Transverse colon (tissue), 4 donors: ENCODE data around the gene TMEM44. TPM values are rescaled to one million over a fixed set of nuclear protein-coding genes. Genes with fewer than 3 reads are reported as not detected.

Experiments used
- DNase-seq: peaks from one replicate; pipeline ENCODE4 v3.0.0-alpha.2; 2019
- H3K27ac ChIP-seq, 4 donors: fragments of 200-600 bp; sonication (generic); 2 replicates each; pipeline ENCODE4 v1.5.1; 2016 to 2018; ENCODE audit warnings: inconsistent platforms in 4 of 4
- H3K27me3 ChIP-seq: fragments of 200-600 bp; sonication (generic); 2 replicates; pipeline ENCODE4 v1.5.1; 2017; ENCODE audit warnings: inconsistent platforms
- H3K36me3 ChIP-seq, 4 donors: fragments of 200-600 bp; sonication (generic); 2 replicates each; pipeline ENCODE4 v1.5.1; 2017 to 2019; ENCODE audit warnings: inconsistent platforms in 4 of 4
- H3K4me1 ChIP-seq, 4 donors: fragments of 200-600 bp; sonication (generic); 2 replicates each; pipeline ENCODE4 v1.5.1; 2017 to 2020; ENCODE audit warnings: inconsistent platforms in 4 of 4
- H3K4me3 ChIP-seq, 4 donors: fragments of 200-600 bp; sonication (generic); 1 replicate in 1 of 4; 2 replicates in 3 of 4; pipeline versions ENCODE4 v1.5.1 to v1.6.1; 2017 to 2019; ENCODE audit warnings: inconsistent platforms in 4 of 4
- H3K9me3 ChIP-seq, 2 donors: fragments of 200-600 bp; sonication (generic); 2 replicates each; pipeline ENCODE4 v1.5.1; 2017 to 2019; ENCODE audit warnings: inconsistent platforms in 2 of 2
- EP300 ChIP-seq: sonication (generic); formaldehyde crosslinking; IDR thresholded peaks from one replicate; pipeline ENCODE4 v1.6.1; 2017; ENCODE audit warnings: antibody characterized with exemption, low read depth
- POLR2A ChIP-seq: fragments of 450-650 bp; IDR thresholded peaks from one replicate; pipeline ENCODE4 v1.6.1; 2016; ENCODE audit warnings: antibody characterized with exemption, mild to moderate bottlenecking, moderate library complexity
- POLR2AphosphoS5 ChIP-seq, 3 donors: sonication (generic); formaldehyde crosslinking; IDR thresholded peaks; one replicate each; pipeline ENCODE4 v1.6.1; 2016; ENCODE audit warnings: antibody characterized with exemption in 3 of 3
- WGBS, 2 donors: methylation state at CpG; one replicate each; pipeline ENCODE4 v1.1.5; 2018; ENCODE audit warnings: low coverage in 1 of 2; 5-methylcytosine and 5-hydroxymethylcytosine counted together
- in situ Hi-C, 4 donors: fragments of 200-750 bp; cut with MboI; loops; one replicate each; pipeline versions ENCODE4 v1.15.0 to v1.15.1; 2017; ENCODE audit warnings: low sequenced_read_pairs in 3 of 4, low pct_ligation_motif_present in 1 of 4, low pct_unique_long_range_greater_than_20kb in 1 of 4
- intact Hi-C: fragments of 100-400 bp; cut with DNase I; formaldehyde crosslinking; loops from one replicate; pipeline ENCODE4 v1.15.1; 2023; ENCODE audit warnings: low total_unique reads
- total RNA-seq, 4 donors: library from RNA; depleted of rRNA; stranded (reverse); fragments of >200 nt; gene quantifications; one replicate each; pipeline ENCODE4 v1.1.0, GENCODE V29; 2016
- TF ChIP-seq, protein P1 (sequence below), 5 experiments: fragments of 200-600 bp in 3 of 5; fragments of 450-650 bp in 2 of 5; sonication (generic) in 3 of 5; IDR thresholded peaks; 1 replicate in 2 of 5; 2 replicates in 3 of 5; pipeline ENCODE4 v1.5.1; 2016 to 2017; ENCODE audit warnings: antibody characterized with exemption in 5 of 5, inconsistent platforms in 3 of 5, mild to moderate bottlenecking in 2 of 5, moderate library complexity in 1 of 5

Gene TMEM44
- total RNA-seq, 4 donors from 2014 or later, result 52.0 to 101 (median 58.8) TPM

DNA sequence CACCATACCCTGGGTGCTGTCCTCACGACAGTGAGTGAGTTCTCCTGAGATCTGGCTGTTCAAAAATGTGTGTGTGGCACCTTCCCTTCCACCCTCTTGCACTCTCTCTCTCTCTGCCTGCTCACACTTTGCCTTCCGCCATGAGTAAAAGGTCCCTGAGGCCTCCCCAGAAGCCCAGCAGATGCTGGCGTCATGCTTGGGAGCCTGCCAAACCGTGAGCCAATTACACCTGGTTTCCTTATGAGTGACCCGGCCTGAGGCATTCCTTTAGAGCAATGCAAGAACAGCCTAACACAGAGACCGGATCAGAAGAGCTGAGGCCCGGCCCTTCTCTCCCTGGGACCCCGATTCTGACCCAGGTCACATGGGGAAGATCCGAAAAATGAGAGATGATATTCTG is 15.4 kb downstream of the TMEM44 start:
- Histone ChIP-seq H3K27me3 (no peaks in the 10 kb centered on the region), H3K36me3 (no peaks in the 10 kb centered on the region), H3K27ac (no peak overlapping the region), H3K4me1 (peaks cover 0 to 11% (median 7%) of the 10 kb centered on the region in 4 donors), H3K4me3 (no peak overlapping the region), H3K9me3 (no peaks in the 10 kb centered on the region)
- 83 to 91% methylated on average over 4 to 9 of the region's 9 CpGs for WGBS, 2 donors
- no peak for DNase-seq
- in situ Hi-C loops (no loop called here), intact Hi-C loops (no loop called here)
- TF ChIP-seq, protein P1, sequence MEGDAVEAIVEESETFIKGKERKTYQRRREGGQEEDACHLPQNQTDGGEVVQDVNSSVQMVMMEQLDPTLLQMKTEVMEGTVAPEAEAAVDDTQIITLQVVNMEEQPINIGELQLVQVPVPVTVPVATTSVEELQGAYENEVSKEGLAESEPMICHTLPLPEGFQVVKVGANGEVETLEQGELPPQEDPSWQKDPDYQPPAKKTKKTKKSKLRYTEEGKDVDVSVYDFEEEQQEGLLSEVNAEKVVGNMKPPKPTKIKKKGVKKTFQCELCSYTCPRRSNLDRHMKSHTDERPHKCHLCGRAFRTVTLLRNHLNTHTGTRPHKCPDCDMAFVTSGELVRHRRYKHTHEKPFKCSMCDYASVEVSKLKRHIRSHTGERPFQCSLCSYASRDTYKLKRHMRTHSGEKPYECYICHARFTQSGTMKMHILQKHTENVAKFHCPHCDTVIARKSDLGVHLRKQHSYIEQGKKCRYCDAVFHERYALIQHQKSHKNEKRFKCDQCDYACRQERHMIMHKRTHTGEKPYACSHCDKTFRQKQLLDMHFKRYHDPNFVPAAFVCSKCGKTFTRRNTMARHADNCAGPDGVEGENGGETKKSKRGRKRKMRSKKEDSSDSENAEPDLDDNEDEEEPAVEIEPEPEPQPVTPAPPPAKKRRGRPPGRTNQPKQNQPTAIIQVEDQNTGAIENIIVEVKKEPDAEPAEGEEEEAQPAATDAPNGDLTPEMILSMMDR (IDR thresholded peaks at IDR 0.05), result no peak
- no peak for TF ChIP-seq POLR2AphosphoS5 (IDR thresholded peaks at IDR 0.05)
- TF ChIP-seq POLR2A, result no peak

DNA sequence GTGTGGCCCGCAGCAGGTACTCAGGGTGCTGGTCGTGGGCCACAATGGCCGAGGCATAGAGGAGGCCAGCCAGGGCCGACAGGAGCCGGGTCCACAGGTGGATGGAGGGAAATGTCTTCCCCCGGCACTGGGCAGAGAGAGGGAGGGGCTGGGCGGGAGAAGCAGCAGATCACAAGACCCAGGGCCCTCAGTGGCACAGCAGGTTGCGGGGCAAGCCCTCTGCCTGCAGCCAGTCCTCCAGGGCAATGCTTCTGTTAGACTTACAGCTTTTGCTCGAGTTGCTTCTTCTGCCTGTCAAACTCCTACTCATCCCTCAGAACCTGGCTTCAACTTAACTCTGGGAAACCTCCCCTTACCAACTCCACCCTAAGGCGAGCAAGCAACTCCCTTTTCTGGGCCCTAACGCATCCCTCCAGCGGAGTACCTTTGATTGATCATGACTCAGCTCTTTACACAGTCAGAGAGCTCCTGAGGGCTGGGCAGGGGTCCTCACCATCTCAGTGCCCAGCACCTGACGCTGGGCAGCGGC is 16.0 kb downstream of the TMEM44 start:
- no peak overlapping the region for H3K27ac ChIP-seq
- peaks cover 0 to 11% (median 7%) of the 10 kb centered on the region in 4 donors for H3K4me1 ChIP-seq
- intact Hi-C loops (no loop called here), in situ Hi-C loops (no loop called here)
- H3K27me3 ChIP-seq, result no peaks in the 10 kb centered on the region
- 94% methylated on average over 14 of the region's 14 CpGs; no CpG with 5 or more reads in 1 of the 2 donors for WGBS, 2 donors
- TF ChIP-seq POLR2A, result no peak
- TF ChIP-seq, protein P1 (IDR thresholded peaks at IDR 0.05), result no peak
- no peak for TF ChIP-seq POLR2AphosphoS5 (IDR thresholded peaks at IDR 0.05)
- TF ChIP-seq EP300, result no peak
- no peak overlapping the region for H3K4me3 ChIP-seq
- DNase-seq, result no peak
- no peaks in the 10 kb centered on the region for H3K9me3 ChIP-seq
- no peaks in the 10 kb centered on the region for H3K36me3 ChIP-seq

DNA sequence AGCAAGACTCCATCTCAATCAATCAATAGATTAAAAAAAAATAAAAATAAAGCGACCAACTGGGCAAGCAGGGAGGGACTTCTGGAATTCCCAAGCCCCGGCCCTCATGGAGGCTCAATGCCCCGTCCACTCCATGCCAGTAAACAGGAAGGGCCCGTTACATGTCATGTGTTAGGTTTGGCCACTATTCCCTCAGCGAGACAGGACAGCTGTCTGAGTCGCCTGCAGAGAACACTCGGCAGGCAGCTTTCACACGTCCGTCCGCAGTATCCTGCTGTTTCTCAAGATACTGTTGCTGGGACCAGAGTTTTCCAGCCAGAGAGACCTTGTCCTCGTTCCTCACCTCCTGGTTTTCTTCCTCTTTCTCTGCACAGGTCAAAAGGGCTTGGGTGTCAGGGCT is 18.0 kb downstream of the TMEM44 start:
- no peaks in the 10 kb centered on the region for H3K27me3 ChIP-seq
- intact Hi-C loops, result no loop called here
- in situ Hi-C loops, result no loop called here
- H3K4me3 ChIP-seq, result no peak overlapping the region
- no peaks in the 10 kb centered on the region for H3K36me3 ChIP-seq
- H3K4me1 ChIP-seq, result no peaks in the 10 kb centered on the region
- H3K9me3 ChIP-seq, result no peaks in the 10 kb centered on the region
- no peak for DNase-seq
- H3K27ac ChIP-seq, result no peak overlapping the region
- TF ChIP-seq POLR2AphosphoS5 (IDR thresholded peaks at IDR 0.05) (no peak), EP300 (no peak), POLR2A (no peak)
- TF ChIP-seq, protein P1 (IDR thresholded peaks at IDR 0.05), result no peak
- WGBS, 2 donors, result 60 to 90% methylated on average over 1 to 11 of the region's 11 CpGs

DNA sequence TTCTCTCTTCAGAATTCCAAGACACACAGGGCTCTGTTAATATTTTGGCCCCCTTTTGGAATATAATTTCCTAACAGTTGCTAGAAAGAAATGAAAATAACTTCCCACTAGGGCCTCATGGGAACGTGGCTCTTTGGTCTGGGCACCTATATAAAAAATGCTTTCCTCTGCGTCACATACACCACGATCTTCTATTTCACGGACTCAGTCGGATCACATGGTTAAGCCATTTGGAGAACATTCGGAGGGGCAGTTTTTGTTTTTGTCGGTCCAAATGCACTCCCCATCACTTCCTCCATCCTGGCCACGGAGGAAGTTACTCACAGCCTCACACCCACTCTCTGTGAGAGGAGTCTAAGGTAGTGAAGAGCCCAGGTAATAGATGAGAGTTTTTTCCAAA is 21.0 kb downstream of the TMEM44 start:
- H3K27me3 ChIP-seq, result no peaks in the 10 kb centered on the region
- H3K36me3 ChIP-seq, result no peaks in the 10 kb centered on the region
- in situ Hi-C loops, result no loop called here
- WGBS, 2 donors, result 76 to 78% methylated on average over 8 of the region's 8 CpGs
- no peaks in the 10 kb centered on the region for H3K4me1 ChIP-seq
- intact Hi-C loops, result no loop called here
- H3K4me3 ChIP-seq, result no peak overlapping the region
- no peak for DNase-seq
- TF ChIP-seq POLR2A, result no peak
- TF ChIP-seq, protein P1 (IDR thresholded peaks at IDR 0.05), result no peak
- TF ChIP-seq POLR2AphosphoS5 (IDR thresholded peaks at IDR 0.05), result no peak
- TF ChIP-seq EP300, result no peak
- no peak overlapping the region for H3K27ac ChIP-seq
- no peaks in the 10 kb centered on the region for H3K9me3 ChIP-seq
